SH-SY5Y (cell line): ENCODE measurements around the gene TFPI2.

Experiments
- GATA2 ChIP-seq: IDR thresholded peaks from 2 replicates; pipeline ENCODE4 v1.6.1; 2011; ENCODE audit warnings: mild to moderate bottlenecking, low read depth, low read length
- GATA3 ChIP-seq: IDR thresholded peaks from 2 replicates; pipeline ENCODE4 v1.6.1; 2011; ENCODE audit warnings: low read depth, mild to moderate bottlenecking, low read length, moderate library complexity

DNA sequence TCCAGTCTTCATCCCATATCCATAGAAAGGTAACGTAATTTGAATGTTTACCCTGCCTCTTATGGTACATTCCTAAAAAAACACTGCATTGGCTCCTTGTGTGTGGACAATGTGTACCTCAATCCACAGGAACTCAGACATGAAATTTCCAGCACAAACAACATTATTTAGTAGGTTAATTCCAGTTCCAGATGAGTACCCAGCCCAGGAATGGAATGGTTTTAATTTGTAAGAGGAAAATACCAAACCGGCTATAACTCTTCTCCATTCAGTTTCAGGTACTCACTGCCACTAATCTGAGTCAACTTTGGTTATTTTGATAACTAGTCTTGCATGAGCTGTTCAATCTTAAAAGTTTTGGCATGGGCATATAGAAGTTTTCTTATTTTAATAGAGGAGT lies 39.0 kb downstream of the TFPI2 start:
- no peak for TF ChIP-seq GATA2
- TF ChIP-seq GATA3, result no peak
